WERI-Rb-1 (cell line): Measurements from ENCODE around the gene SSBP2.

Experiments used
- DNase-seq: peaks from one replicate; pipeline ENCODE4 v3.0.0-alpha.2; 2020
- H3K27ac ChIP-seq: fragments of 250-450 bp; sonication (Bioruptor Pico); 2 replicates; pipeline ENCODE4 v1.5.1; 2020; ENCODE audit warnings: mild to moderate bottlenecking, moderate library complexity
- H3K27me3 ChIP-seq: fragments of 250-450 bp; sonication (Bioruptor Pico); 2 replicates; pipeline ENCODE4 v1.5.1; 2021; ENCODE audit warnings: mild to moderate bottlenecking, low read depth, moderate library complexity; ENCODE audit not compliant: insufficient read depth, severe bottlenecking
- H3K36me3 ChIP-seq: fragments of 250-450 bp; sonication (Bioruptor Pico); 2 replicates; pipeline ENCODE4 v1.5.1; 2020; ENCODE audit warnings: mild to moderate bottlenecking, moderate library complexity
- H3K4me3 ChIP-seq: 2 replicates; pipeline ENCODE4 v1.5.1; 2011; ENCODE audit warnings: low read depth, mild to moderate bottlenecking, control low read depth, low read length
- H3K9me3 ChIP-seq: fragments of 250-450 bp; sonication (Bioruptor Pico); 2 replicates; pipeline ENCODE4 v1.5.1; 2021; ENCODE audit warnings: mild to moderate bottlenecking, moderate library complexity; ENCODE audit not compliant: severe bottlenecking
- CTCF ChIP-seq: IDR thresholded peaks from 2 replicates; pipeline ENCODE4 v1.5.1; 2011; ENCODE audit warnings: low read depth, mild to moderate bottlenecking, control low read depth, inconsistent platforms, low read length

Gene SSBP2

GRCh38 chr5:81552852-81553566 lies 197.9 kb downstream of the SSBP2 start:
- Histone ChIP-seq H3K27me3 (no peaks in the 10 kb centered on the region), H3K27ac (no peak overlapping the region), H3K4me3 (no peak overlapping the region), H3K9me3 (no peaks in the 10 kb centered on the region), H3K36me3 (no peaks in the 10 kb centered on the region)
- TF ChIP-seq CTCF, result no peak
- no peak for DNase-seq

- TF ChIP-seq CTCF, result no peak
- no peak for DNase-seq
Measured at GRCh38 chr5:81549123-81549522, 201.8 kb downstream of the SSBP2 start.

GRCh38 chr5:81547001-81547400 lies 203.9 kb downstream of the SSBP2 start:
- no peaks in the 10 kb centered on the region for H3K27me3 ChIP-seq
- H3K4me3 ChIP-seq, result no peak overlapping the region
- no peaks in the 10 kb centered on the region for H3K9me3 ChIP-seq
- DNase-seq, result no peak
- H3K36me3 ChIP-seq, result no peaks in the 10 kb centered on the region
- H3K27ac ChIP-seq, result no peak overlapping the region
- TF ChIP-seq CTCF, result no peak

More at GRCh38 chr5:81549123-81549522, 201.8 kb downstream of the SSBP2 start:
- H3K4me3 ChIP-seq, result no peak overlapping the region
- no peaks in the 10 kb centered on the region for H3K27me3 ChIP-seq
- H3K27ac ChIP-seq, result no peak overlapping the region
- H3K36me3 ChIP-seq, result no peaks in the 10 kb centered on the region
- no peaks in the 10 kb centered on the region for H3K9me3 ChIP-seq

GRCh38 chr5:81545911-81546310 lies 205.0 kb downstream of the SSBP2 start:
- Histone ChIP-seq H3K36me3 (no peaks in the 10 kb centered on the region), H3K27me3 (no peaks in the 10 kb centered on the region), H3K4me3 (no peak overlapping the region), H3K27ac (no peak overlapping the region), H3K9me3 (no peaks in the 10 kb centered on the region)
- TF ChIP-seq CTCF, result no peak
- no peak for DNase-seq

GRCh38 chr5:81544351-81545018 lies 206.4 kb downstream of the SSBP2 start:
- Histone ChIP-seq H3K27me3 (no peaks in the 10 kb centered on the region), H3K4me3 (no peak overlapping the region), H3K36me3 (no peaks in the 10 kb centered on the region), H3K27ac (no peak overlapping the region), H3K9me3 (no peaks in the 10 kb centered on the region)
- DNase-seq, result no peak
- no peak for TF ChIP-seq CTCF
